ENCODE results near the gene CYP2C19. TPM values are rescaled to one million over a fixed set of nuclear protein-coding genes. Genes with fewer than 3 reads are reported as not detected.
"Not testable (repeated sequence)": the region's sequence is repeated elsewhere in the genome, so short reads cannot be mapped to it uniquely, and the experiment has no call there.

CYP2C19 gene
- polyA plus RNA-seq, 1 donor (not counting 4 experiments of a cell fraction or from before 2014, with no cell fraction given) = not detected

DNA sequence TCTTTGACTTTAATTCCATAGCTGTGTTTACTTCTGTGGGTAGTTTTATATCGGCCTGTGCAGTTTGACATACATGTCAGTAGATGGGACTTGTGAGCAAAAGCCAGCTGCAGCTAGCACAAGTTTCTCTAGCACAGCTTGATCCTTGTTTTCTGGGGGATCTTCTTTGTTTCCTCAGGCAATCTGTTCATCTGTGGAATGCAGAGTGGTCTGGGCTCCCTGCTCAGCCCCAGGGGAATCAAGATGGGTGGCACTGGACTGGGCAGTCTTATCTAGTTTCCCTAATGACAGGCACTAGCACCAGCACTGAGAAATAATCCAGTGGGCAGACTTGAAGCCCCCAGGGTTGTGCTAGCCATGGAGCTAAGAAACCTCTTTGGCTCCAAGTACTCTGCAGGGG, 40.8 kb downstream of the CYP2C19 start:
- Histone ChIP-seq H3K36me3 (ENCODE audit: control insufficient read depth in 2 of 2, extremely low read depth in 1 of 2, insufficient read depth in 2 of 2, low read length in 2 of 2) (no peaks in the 10 kb centered on the region), H4K20me1 (ENCODE audit: control insufficient read depth, extremely low read depth, insufficient read depth, low read length) (no peaks in the 10 kb centered on the region), H3K27ac (ENCODE audit: control insufficient read depth, insufficient read depth, low read length) (no peak overlapping the region), H3K9ac (ENCODE audit: control insufficient read depth, extremely low read depth, insufficient read depth, low read length) (no peak overlapping the region), H3K9me3 (ENCODE audit: control insufficient read depth, low read depth, low read length) (no peaks in the 10 kb centered on the region), H2AFZ (ENCODE audit: control insufficient read depth, low read length) (no peak overlapping the region), H3K79me2 (ENCODE audit: control insufficient read depth, insufficient read depth, low read length) (no peaks in the 10 kb centered on the region), H3K4me1 (ENCODE audit: control insufficient read depth, extremely low read depth, insufficient read depth, low read length) (no peaks in the 10 kb centered on the region), H3K9me1 (ENCODE audit: control insufficient read depth, extremely low read depth, insufficient read depth, low read length) (no peaks in the 10 kb centered on the region), H3K27me3 (ENCODE audit: control insufficient read depth, extremely low read depth, insufficient read depth, low read length) (no peaks in the 10 kb centered on the region), H3K4me3 (ENCODE audit: control insufficient read depth in 2 of 3, extremely low read depth in 1 of 3, insufficient read depth in 2 of 3, low read depth in 1 of 3, low read length in 3 of 3) (no peak overlapping the region), H3K4me2 (ENCODE audit: control insufficient read depth, extremely low read depth, insufficient read depth, low read depth, low read length) (no peak overlapping the region)
- dilution Hi-C loops (cut with MboI; ENCODE audit: extremely low pct_ligation_motif_present, low sequenced_read_pairs) = no loop called here
- no peak for DNase-seq (ENCODE audit: low read depth, low spot score)
- no peak for FAIRE-seq
- TF ChIP-seq, protein P1, sequence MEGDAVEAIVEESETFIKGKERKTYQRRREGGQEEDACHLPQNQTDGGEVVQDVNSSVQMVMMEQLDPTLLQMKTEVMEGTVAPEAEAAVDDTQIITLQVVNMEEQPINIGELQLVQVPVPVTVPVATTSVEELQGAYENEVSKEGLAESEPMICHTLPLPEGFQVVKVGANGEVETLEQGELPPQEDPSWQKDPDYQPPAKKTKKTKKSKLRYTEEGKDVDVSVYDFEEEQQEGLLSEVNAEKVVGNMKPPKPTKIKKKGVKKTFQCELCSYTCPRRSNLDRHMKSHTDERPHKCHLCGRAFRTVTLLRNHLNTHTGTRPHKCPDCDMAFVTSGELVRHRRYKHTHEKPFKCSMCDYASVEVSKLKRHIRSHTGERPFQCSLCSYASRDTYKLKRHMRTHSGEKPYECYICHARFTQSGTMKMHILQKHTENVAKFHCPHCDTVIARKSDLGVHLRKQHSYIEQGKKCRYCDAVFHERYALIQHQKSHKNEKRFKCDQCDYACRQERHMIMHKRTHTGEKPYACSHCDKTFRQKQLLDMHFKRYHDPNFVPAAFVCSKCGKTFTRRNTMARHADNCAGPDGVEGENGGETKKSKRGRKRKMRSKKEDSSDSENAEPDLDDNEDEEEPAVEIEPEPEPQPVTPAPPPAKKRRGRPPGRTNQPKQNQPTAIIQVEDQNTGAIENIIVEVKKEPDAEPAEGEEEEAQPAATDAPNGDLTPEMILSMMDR (optimal IDR thresholded peaks at IDR 0.05 in 1 of 3, IDR thresholded peaks at IDR 0.05 in 1 of 3, conservative IDR thresholded peaks at IDR 0.05 in 1 of 3; ENCODE audit: extremely low read depth in 1 of 3, insufficient read depth in 2 of 3, low read length in 3 of 3) = no peak
- no peak for TF ChIP-seq EZH2 (IDR thresholded peaks at IDR 0.05; ENCODE audit: low read length)

DNA sequence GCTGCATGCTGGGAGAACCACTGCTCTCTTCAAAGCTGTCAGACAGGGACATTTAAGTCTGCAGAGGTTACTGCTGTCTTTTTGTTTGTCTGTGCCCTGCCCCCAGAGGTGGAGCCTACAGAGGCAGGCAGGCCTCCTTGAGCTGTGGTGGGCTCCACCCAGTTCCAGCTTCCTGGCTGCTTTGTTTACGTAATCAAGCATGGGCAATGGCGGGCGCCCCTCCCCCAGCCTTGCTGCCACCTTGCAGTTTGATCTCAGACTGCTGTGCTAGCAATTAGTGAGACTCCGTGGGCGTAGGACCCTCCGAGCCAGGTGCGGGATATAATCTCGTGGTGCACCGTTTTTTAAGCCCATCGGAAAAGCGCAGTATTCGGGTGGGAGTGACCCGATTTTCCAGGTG, 67.5 kb downstream of the CYP2C19 start:
- H3K9me1 ChIP-seq (ENCODE audit: control insufficient read depth, extremely low read depth, insufficient read depth, low read length); H3K36me3 ChIP-seq (ENCODE audit: control insufficient read depth in 2 of 2, extremely low read depth in 1 of 2, insufficient read depth in 2 of 2, low read length in 2 of 2); H2AFZ ChIP-seq (ENCODE audit: control insufficient read depth, low read length); H3K27me3 ChIP-seq (ENCODE audit: control insufficient read depth, extremely low read depth, insufficient read depth, low read length); H3K9ac ChIP-seq (ENCODE audit: control insufficient read depth, extremely low read depth, insufficient read depth, low read length); H3K9me3 ChIP-seq (ENCODE audit: control insufficient read depth, low read depth, low read length); H3K4me1 ChIP-seq (ENCODE audit: control insufficient read depth, extremely low read depth, insufficient read depth, low read length); H4K20me1 ChIP-seq (ENCODE audit: control insufficient read depth, extremely low read depth, insufficient read depth, low read length); H3K4me3 ChIP-seq (ENCODE audit: control insufficient read depth in 2 of 3, extremely low read depth in 1 of 3, insufficient read depth in 2 of 3, low read depth in 1 of 3, low read length in 3 of 3); H3K79me2 ChIP-seq (ENCODE audit: control insufficient read depth, insufficient read depth, low read length); DNase-seq (ENCODE audit: low read depth, low spot score); dilution Hi-C loops (cut with MboI; ENCODE audit: extremely low pct_ligation_motif_present, low sequenced_read_pairs); FAIRE-seq; H3K27ac ChIP-seq (ENCODE audit: control insufficient read depth, insufficient read depth, low read length); H3K4me2 ChIP-seq (ENCODE audit: control insufficient read depth, extremely low read depth, insufficient read depth, low read depth, low read length): not testable (repeated sequence)

DNA sequence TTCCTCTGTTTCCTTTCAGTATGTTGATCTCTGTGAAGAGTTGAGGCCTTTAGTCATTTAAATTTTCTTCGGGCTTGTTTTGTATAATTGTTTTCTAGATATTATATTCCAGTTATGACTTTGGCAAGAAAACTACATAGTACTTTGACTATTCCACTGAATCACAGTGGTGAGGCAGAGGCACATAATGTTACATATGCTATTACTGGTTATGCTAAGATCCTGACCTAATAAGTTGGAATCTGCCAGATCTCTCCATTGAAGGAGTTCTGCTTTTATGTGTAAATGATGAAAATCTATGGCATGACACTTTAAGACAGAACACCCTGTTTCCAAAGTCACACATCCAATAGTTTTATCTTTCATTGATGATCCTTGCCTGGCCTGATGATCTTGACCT, 83.7 kb downstream of the CYP2C19 start:
- Histone ChIP-seq H4K20me1 (ENCODE audit: control insufficient read depth, extremely low read depth, insufficient read depth, low read length) (no peaks in the 10 kb centered on the region), H3K4me3 (ENCODE audit: control insufficient read depth in 2 of 3, extremely low read depth in 1 of 3, insufficient read depth in 2 of 3, low read depth in 1 of 3, low read length in 3 of 3) (no peak overlapping the region), H3K27ac (ENCODE audit: control insufficient read depth, insufficient read depth, low read length) (no peak overlapping the region), H3K27me3 (ENCODE audit: control insufficient read depth, extremely low read depth, insufficient read depth, low read length) (no peaks in the 10 kb centered on the region), H3K79me2 (ENCODE audit: control insufficient read depth, insufficient read depth, low read length) (no peaks in the 10 kb centered on the region), H3K9me1 (ENCODE audit: control insufficient read depth, extremely low read depth, insufficient read depth, low read length) (no peaks in the 10 kb centered on the region), H3K4me1 (ENCODE audit: control insufficient read depth, extremely low read depth, insufficient read depth, low read length) (no peaks in the 10 kb centered on the region), H3K4me2 (ENCODE audit: control insufficient read depth, extremely low read depth, insufficient read depth, low read depth, low read length) (no peak overlapping the region), H3K9me3 (ENCODE audit: control insufficient read depth, low read depth, low read length) (no peaks in the 10 kb centered on the region), H3K36me3 (ENCODE audit: control insufficient read depth in 2 of 2, extremely low read depth in 1 of 2, insufficient read depth in 2 of 2, low read length in 2 of 2) (no peaks in the 10 kb centered on the region), H2AFZ (ENCODE audit: control insufficient read depth, low read length) (no peak overlapping the region), H3K9ac (ENCODE audit: control insufficient read depth, extremely low read depth, insufficient read depth, low read length) (no peak overlapping the region)
- DNase-seq (ENCODE audit: low read depth, low spot score) (no peak), FAIRE-seq (no peak)
- no peak for TF ChIP-seq EZH2 (IDR thresholded peaks at IDR 0.05; ENCODE audit: low read length)
- TF ChIP-seq, protein P1 (optimal IDR thresholded peaks at IDR 0.05 in 1 of 3, IDR thresholded peaks at IDR 0.05 in 1 of 3, conservative IDR thresholded peaks at IDR 0.05 in 1 of 3; ENCODE audit: extremely low read depth in 1 of 3, insufficient read depth in 2 of 3, low read length in 3 of 3) = no peak
- dilution Hi-C loops (cut with MboI; ENCODE audit: extremely low pct_ligation_motif_present, low sequenced_read_pairs) = no loop called here

Data from keratinocyte (primary cell).